NCI-H526 treated with DMSO at 0.1 percent for 48 hours (cell line): ENCODE data around the gene PTPRT.

Source experiments
- DNase-seq: peaks from one replicate; lab custom pipeline; 2025; lab: John Stamatoyannopoulos, UW

Gene PTPRT

GRCh38 chr20:42046371-42047085 is 1143.2 kb downstream of the PTPRT start:
- DNase-seq: no peak

GRCh38 chr20:42043921-42044320 is 1145.8 kb downstream of the PTPRT start:
- no peak for DNase-seq

DNA sequence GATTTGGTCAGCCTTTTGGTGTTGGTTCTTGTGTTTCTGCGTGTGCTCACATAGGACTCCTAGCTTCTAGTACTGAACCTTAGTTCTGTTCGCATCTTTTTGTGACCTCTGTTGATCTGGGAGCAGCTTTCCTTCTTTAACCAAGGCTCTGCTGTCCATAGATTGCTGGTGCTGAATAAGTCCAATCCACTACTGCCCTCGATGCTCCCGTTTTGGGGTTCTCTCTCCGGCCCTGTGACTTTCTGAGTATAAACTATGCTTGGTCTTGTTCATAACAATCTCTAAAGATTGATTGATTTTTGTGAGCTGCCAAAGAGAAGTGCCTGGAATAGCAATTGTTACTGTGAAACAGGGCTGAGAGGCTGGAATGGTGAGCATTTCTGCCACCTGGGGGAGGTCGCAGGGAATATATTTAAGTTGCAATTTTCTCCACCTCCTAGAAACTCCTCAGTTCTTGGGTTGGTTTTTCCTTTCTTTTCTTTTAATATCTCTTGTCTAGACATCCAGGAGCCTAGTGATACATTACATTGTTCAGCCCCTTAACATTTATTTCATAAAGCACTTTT is 1148.6 kb downstream of the PTPRT start:
- DNase-seq: no peak

DNA sequence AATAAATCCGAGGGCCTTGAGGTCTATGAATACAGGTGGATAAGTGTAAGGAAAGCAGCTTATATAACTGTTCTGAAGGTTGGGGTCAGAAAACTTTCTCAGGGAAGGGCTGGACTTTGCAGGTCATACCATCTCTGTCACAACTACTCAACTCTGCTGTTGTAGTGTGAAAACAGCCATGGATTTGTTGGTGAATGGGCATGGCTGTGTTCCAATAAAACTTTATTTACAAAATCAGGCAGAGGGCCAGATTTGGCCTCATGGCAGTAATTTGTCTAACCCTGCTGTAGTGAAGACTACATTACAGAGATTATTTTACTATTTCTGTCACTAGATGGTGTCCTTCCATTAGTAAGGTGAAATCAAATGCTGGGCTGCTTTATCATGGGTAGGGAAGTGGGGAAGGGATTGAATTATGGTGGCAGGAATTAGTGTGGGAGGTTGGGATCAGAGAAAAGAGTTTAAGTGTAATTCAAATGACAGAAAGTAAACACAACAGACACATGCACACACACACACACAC is 1161.9 kb downstream of the PTPRT start:
- DNase-seq: peak; percentile 45

DNA sequence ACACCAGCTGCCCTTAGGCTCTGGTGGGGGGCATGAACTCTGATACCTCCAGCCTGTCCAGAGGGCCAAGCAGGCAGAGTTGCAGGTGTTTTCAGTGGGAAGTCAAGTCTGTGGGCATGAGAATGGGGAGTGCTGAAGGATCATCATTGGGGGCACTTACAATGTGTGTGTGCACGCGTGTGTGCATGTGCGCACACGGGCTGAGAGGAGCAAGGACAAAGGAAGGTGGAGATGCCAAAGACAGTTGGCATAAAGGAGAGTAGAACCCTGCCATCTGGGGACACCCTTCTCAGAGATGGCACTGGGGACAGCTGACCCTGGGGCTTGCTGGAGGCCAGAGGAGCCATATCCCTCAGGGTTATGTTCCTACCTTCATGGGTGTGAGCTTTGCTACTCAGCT is 1163.1 kb downstream of the PTPRT start:
- no peak for DNase-seq

- DNase-seq: no peak
Observed at GRCh38 chr20:42024653-42025052, 1165.1 kb downstream of the PTPRT start.
